Measurements from ENCODE around the gene ITPK1.

GRCh38 chr14:93041830-93042229 lies 73.9 kb downstream of the ITPK1 start:
- TF ChIP-seq POLR2A (IDR thresholded peaks at IDR 0.05) (no peak), CTCF (IDR thresholded peaks at IDR 0.05) (no peak)
